ENCODE data around the gene AURKA.

- TF ChIP-seq CTCF (IDR thresholded peaks at IDR 0.05; ENCODE audit: low read length) (no peak), EZH2 (IDR thresholded peaks at IDR 0.05; ENCODE audit: borderline replicate concordance, low read length) (no peak)
These were observed 2.2 kb downstream of the AURKA start for GRCh38 chr20:56389807-56390206.

Measured in OCI-LY1 (cell line).